BJ (cell line): Measurements from ENCODE around the gene RASSF3. TPM values are rescaled to one million over a fixed set of nuclear protein-coding genes. Genes with fewer than 3 reads are reported as not detected.

ENCODE experiments used
- CTCF ChIA-PET: fragments of 350-600 bp; formaldehyde crosslinking; extraction: SDS; loops from one replicate; lab custom pipeline; 2021; ENCODE audit warnings: antibody characterized with exemption, inconsistent platforms; lab: Yijun Ruan, JAX
- POLR2A ChIA-PET: fragments of 300-600 bp; sonication (Branson Sonifier 250); formaldehyde crosslinking; extraction: SDS; loops from one replicate; lab custom pipeline; 2021; ENCODE audit warnings: antibody characterized with exemption; lab: Charles Lee
- DNase-seq: peaks from one replicate; pipeline ENCODE4 v3.0.0-alpha.2; 2011; ENCODE audit warnings: low read depth
- H3K27me3 ChIP-seq: 2 replicates; pipeline ENCODE4 v1.6.0; 2011; ENCODE audit warnings: low read length; ENCODE audit not compliant: control insufficient read depth, insufficient read depth
- H3K36me3 ChIP-seq: 2 replicates; pipeline ENCODE4 v1.5.1; 2011; ENCODE audit warnings: low read length; ENCODE audit not compliant: control insufficient read depth, insufficient read depth
- H3K4me3 ChIP-seq: 2 replicates; pipeline ENCODE4 v1.5.1; 2011; ENCODE audit warnings: low read depth, mild to moderate bottlenecking, control low read depth, low read length
- CTCF ChIP-seq: IDR thresholded peaks from 2 replicates; pipeline ENCODE4 v1.5.1; 2011; ENCODE audit warnings: low read depth, mild to moderate bottlenecking, control low read depth, inconsistent platforms, low read length, moderate library complexity; ENCODE audit not compliant: insufficient read depth
- polyA plus RNA-seq: library from polyadenylated mRNA; depleted of rRNA; stranded (reverse); fragments of >200 nt; gene quantifications from 2 replicates; pipeline ENCODE4 v1.2.3, GENCODE V29; 2011

The RASSF3 gene
- polyA plus RNA-seq, 1 experiment: 27.7 TPM

- TF ChIP-seq CTCF: no peak
- Histone ChIP-seq H3K4me3 (no peak overlapping the region), H3K27me3 (no peaks in the 10 kb centered on the region), H3K36me3 (no peaks in the 10 kb centered on the region)
- ChIA-PET POLR2A (no interaction called here), CTCF (interaction anchor here (1.0 to 1.2 kb wide), 2 partner anchors 14 to 40 kb away, joined by 3 read pairs; no protein-coding TSS in a partner anchor)
- no peak for DNase-seq
Measured at GRCh38 chr12:64568298-64568697, 42.0 kb upstream of the RASSF3 start.

- H3K36me3 ChIP-seq: no peaks in the 10 kb centered on the region
- no peak for DNase-seq
- ChIA-PET POLR2A (no interaction called here), CTCF (interaction anchor here (0.9 to 1.7 kb wide), 2 partner anchors 10 to 31 kb away, joined by 5 to 6 read pairs; no protein-coding TSS in a partner anchor)
- H3K27me3 ChIP-seq: no peaks in the 10 kb centered on the region
- no peak overlapping the region for H3K4me3 ChIP-seq
- no peak for TF ChIP-seq CTCF
Measured at GRCh38 chr12:64569923-64570691, 40.2 kb upstream of the RASSF3 start.

GRCh38 chr12:64571411-64571810 is 38.9 kb upstream of the RASSF3 start:
- no peak for TF ChIP-seq CTCF
- Histone ChIP-seq H3K4me3 (no peak overlapping the region), H3K27me3 (no peaks in the 10 kb centered on the region), H3K36me3 (no peaks in the 10 kb centered on the region)
- CTCF ChIA-PET: interaction anchor here (1.9 kb wide), 1 partner anchor 22 kb away, joined by 4 read pairs; no protein-coding TSS in a partner anchor
- POLR2A ChIA-PET: interaction anchor here (0.6 kb wide), 1 partner anchor 39 kb away, joined by 3 read pairs; no protein-coding TSS in a partner anchor
- no peak for DNase-seq

GRCh38 chr12:64572241-64572640 is 38.1 kb upstream of the RASSF3 start:
- no peak overlapping the region for H3K4me3 ChIP-seq
- no peak for DNase-seq
- H3K36me3 ChIP-seq: no peaks in the 10 kb centered on the region
- TF ChIP-seq CTCF: no peak
- CTCF ChIA-PET: interaction anchor here (0.9 to 1.9 kb wide), 2 partner anchors 9 to 23 kb away, joined by 3 to 4 read pairs; no protein-coding TSS in a partner anchor
- POLR2A ChIA-PET: no interaction called here
- no peaks in the 10 kb centered on the region for H3K27me3 ChIP-seq

- ChIA-PET POLR2A (no interaction called here), CTCF (interaction anchor here (0.6 kb wide), 1 partner anchor 71 kb away, joined by 3 read pairs; no protein-coding TSS in a partner anchor)
- no peak for DNase-seq
- Histone ChIP-seq H3K4me3 (no peak overlapping the region), H3K27me3 (no peaks in the 10 kb centered on the region), H3K36me3 (no peaks in the 10 kb centered on the region)
- TF ChIP-seq CTCF: no peak
Measured at GRCh38 chr12:64574837-64575236, 35.5 kb upstream of the RASSF3 start.
